GM12865 (cell line): ENCODE data around the gene SIRT5.

ENCODE experiments used
- DNase-seq: peaks from one replicate; pipeline ENCODE4 v3.0.0; 2010; ENCODE audit warnings: low read depth
- H3K4me3 ChIP-seq: 2 replicates; pipeline ENCODE4 v1.5.1; 2011; ENCODE audit warnings: mild to moderate bottlenecking, low read depth, low read length, control low read depth
- TF ChIP-seq, protein P1 (sequence below): IDR thresholded peaks from 2 replicates; pipeline ENCODE4 v1.5.1; 2011; ENCODE audit warnings: low read length, control low read depth, low read depth, inconsistent platforms; ENCODE audit not compliant: insufficient read depth; ENCODE audit errors: missing control alignments

The SIRT5 gene

DNA sequence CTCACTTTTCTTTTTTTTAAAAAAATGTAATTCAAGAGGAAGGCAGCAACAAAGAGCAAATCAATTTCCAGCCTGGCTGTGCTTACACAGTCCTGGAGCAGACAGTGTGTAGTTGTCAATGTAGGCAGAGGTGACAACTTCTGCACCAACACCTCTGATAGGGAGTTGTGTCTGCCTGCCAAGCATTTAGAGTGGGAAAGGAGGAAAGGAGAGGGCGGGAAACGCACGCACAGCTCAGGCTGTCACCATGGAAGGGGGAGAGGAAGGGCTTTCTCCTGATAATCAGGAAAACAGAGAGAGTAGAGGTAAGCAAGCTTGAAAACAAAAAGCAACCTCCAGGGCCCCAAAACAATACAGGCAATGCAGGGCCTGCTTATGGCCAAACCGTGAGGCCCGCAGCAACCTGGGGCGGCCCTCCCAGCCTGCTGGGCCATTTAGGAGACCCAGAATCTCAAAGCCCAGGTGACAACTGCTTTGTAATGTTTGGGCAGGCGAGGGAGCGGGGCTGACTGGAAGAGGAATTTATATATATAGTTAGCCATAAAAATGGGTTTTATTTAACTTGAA lies 45.5 kb upstream of the SIRT5 start:
- DNase-seq: no peak
- no peak overlapping the region for H3K4me3 ChIP-seq
- TF ChIP-seq, protein P1, sequence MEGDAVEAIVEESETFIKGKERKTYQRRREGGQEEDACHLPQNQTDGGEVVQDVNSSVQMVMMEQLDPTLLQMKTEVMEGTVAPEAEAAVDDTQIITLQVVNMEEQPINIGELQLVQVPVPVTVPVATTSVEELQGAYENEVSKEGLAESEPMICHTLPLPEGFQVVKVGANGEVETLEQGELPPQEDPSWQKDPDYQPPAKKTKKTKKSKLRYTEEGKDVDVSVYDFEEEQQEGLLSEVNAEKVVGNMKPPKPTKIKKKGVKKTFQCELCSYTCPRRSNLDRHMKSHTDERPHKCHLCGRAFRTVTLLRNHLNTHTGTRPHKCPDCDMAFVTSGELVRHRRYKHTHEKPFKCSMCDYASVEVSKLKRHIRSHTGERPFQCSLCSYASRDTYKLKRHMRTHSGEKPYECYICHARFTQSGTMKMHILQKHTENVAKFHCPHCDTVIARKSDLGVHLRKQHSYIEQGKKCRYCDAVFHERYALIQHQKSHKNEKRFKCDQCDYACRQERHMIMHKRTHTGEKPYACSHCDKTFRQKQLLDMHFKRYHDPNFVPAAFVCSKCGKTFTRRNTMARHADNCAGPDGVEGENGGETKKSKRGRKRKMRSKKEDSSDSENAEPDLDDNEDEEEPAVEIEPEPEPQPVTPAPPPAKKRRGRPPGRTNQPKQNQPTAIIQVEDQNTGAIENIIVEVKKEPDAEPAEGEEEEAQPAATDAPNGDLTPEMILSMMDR: no peak

DNA sequence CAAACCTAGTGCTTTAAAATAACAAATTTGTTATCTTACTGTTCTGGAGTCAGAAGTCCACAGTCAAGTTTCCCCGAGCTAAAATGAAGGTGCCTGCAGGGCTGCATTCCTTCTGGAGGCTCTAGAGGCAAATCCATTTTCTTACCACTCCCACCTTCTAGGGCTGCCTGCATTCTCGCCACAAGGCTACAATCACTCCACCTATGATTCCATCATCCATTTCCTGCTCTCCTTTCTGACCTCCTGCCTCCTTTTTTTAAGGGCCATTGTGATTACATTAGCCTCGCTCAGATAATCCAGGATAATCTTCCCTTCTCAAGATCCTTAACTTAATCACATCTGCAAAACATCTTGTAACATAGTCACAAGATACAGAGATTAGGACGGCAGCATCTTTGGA lies 42.4 kb upstream of the SIRT5 start:
- no peak for DNase-seq
- TF ChIP-seq, protein P1: no peak
- H3K4me3 ChIP-seq: no peak overlapping the region

DNA sequence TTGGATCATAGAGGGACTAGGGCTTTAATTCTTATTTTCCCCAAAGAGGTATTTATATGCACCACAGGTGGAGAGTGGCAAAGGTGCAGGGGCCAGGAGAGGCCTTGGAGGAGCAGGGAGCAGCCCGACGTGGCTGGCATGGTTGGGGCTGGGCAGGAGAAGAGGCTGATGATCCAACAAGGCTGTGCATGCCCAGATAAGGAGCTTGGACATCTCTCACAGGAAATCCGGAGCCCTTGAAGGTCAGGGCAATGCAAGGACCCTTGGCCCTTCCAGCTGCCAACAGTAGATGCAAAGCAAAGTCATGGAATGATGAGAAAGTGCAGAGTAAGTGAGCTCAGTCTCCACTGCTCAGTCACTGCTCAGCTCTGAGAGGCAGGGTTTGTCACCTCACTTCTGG lies 39.9 kb upstream of the SIRT5 start:
- TF ChIP-seq, protein P1: no peak
- H3K4me3 ChIP-seq: no peak overlapping the region
- DNase-seq: no peak

DNA sequence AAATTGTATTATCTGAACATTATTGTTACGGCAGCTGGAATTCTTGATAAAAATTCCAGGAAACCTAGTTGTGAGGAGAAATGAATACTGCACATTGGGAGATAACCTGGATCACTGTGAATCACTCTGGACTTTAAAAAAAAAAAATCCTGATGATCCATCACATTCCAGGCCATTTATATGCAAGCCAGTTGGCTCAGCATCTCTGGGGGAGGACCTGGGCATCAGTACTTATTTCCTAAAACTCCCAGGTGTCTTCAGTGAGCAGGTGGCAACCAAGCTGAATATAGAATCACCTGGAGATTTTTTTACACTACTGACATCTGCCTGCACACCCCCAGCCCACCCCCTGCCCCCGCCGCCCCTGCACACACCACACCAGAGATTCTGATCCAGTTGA lies 39.1 kb upstream of the SIRT5 start:
- TF ChIP-seq, protein P1: no peak
- no peak for DNase-seq
- H3K4me3 ChIP-seq: no peak overlapping the region

DNA sequence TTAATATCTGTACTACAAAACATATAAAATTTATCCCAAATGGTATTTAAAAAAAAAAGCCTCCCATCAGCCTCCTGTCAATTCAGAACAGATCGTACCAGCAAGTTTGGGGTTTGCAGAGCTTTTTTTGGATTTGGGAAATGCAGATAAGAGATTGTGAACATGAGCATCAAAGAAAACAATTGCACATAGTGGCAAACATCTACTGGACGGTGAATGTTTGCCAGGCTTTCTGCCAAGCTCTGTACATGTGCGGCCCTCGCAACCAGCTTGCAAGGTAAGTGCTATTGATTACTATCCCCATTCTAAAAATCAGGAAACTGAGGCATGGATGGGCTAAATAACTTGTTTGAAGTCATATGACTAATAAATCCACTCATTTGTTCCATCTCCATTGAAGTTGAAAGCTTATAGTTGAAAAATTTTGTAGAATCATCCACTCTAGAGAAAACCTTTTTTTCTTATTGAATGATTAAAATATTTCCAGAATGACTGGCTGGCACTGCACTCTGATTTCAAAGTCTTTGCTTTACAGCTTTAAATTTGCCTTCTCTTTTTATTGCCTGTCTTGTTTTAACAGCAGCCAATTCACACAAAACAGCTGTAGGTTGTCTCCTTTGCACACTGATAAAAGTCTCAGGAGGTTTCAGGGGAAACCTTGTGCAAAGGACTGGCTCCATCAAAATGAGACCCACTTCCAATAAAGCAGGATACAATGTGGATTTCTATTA lies 37.4 kb upstream of the SIRT5 start:
- no peak overlapping the region for H3K4me3 ChIP-seq
- no peak for DNase-seq
- TF ChIP-seq, protein P1: no peak

DNA sequence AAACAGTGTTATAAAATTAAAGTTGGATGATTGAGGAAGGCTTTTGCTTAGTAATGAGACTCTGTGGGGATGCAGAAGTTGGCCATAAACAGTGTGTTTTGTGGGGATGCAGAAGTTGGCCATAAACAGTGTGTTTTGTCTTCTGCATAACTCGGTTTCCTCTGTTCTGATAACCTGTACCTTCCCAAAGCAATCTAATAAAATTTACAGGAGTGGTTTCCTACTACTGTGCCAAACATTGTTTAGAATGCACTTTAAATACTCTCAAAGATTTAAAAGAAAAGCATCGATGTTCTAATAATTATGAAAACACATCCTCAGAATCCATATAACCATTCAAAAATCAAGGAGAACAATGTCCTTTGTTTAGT lies 36.9 kb upstream of the SIRT5 start:
- no peak overlapping the region for H3K4me3 ChIP-seq
- DNase-seq: no peak
- TF ChIP-seq, protein P1: no peak

DNA sequence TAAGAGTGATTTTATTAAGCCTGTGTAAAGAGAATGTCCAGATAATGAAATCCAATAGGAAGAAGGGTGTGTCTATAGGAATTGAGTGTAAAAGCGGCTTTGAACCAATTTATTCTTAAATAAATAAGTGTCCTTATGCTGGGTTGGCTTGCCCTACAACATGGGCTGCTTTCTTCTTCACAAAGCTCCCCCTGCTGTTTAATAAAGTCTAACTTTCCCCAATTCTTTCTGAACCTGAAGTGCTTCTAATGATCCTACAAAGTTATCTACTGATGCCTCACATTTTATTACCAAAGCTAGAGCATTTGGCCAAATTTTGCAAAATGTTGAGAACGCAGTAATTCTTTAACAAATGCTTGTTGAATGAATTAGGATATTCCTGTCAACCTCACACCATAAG lies 36.3 kb upstream of the SIRT5 start:
- peak; percentile 60 for DNase-seq
- no peak overlapping the region for H3K4me3 ChIP-seq
- TF ChIP-seq, protein P1: peak; percentile 21
